Stimulated activated CD4-positive, alpha-beta T cell treated with anti-CD3 and anti-CD28 coated beads, Interleukin-15, amount 100 ng/mL, for 1 hour (primary cell): ENCODE measurements around the gene VSIG10L2.

Source experiments
- DNase-seq, 2 donors: peaks; one replicate each; pipeline ENCODE4 v3.0.0-alpha.2; 2020; ENCODE audit warnings: low read depth in 1 of 2, low spot score in 1 of 2

VSIG10L2 gene

GRCh38 chr11:125946712-125947418 is 1.0 kb downstream of the VSIG10L2 start:
- no peak for DNase-seq

- no peak for DNase-seq
These were observed 1.8 kb downstream of the VSIG10L2 start for GRCh38 chr11:125947419-125948277.

- no peak for DNase-seq
These were observed 2.6 kb downstream of the VSIG10L2 start for GRCh38 chr11:125948278-125949051.

GRCh38 chr11:125949271-125950177 is 3.7 kb downstream of the VSIG10L2 start:
- DNase-seq = no peak

- DNase-seq = no peak
These were observed 4.3 kb downstream of the VSIG10L2 start for GRCh38 chr11:125950178-125950490.

- no peak for DNase-seq
These were observed 5.1 kb downstream of the VSIG10L2 start for GRCh38 chr11:125950696-125951651.

GRCh38 chr11:125951731-125952130 is 5.9 kb downstream of the VSIG10L2 start:
- no peak for DNase-seq

- no peak for DNase-seq
These were observed 6.7 kb downstream of the VSIG10L2 start for GRCh38 chr11:125952559-125952958.

- DNase-seq = no peak
These were observed 7.1 kb downstream of the VSIG10L2 start for GRCh38 chr11:125952973-125953372.

- DNase-seq = no peak
These were observed 7.6 kb downstream of the VSIG10L2 start for GRCh38 chr11:125953401-125953935.

- no peak for DNase-seq
These were observed 8.5 kb downstream of the VSIG10L2 start for GRCh38 chr11:125954123-125954944.

- no peak for DNase-seq
These were observed 9.2 kb downstream of the VSIG10L2 start for GRCh38 chr11:125954945-125955640.

- no peak for DNase-seq
These were observed 10.0 kb downstream of the VSIG10L2 start for GRCh38 chr11:125955856-125956255.

- DNase-seq = no peak
These were observed 10.7 kb downstream of the VSIG10L2 start for GRCh38 chr11:125956391-125957134.

GRCh38 chr11:125957618-125958332 is 11.9 kb downstream of the VSIG10L2 start:
- DNase-seq = no peak

GRCh38 chr11:125958872-125959400 is 13.1 kb downstream of the VSIG10L2 start:
- DNase-seq = no peak
